Activated T-cell treated with anti-CD3 and anti-CD28 coated beads for 24 hours (primary cell): Measurements from ENCODE around the gene CDH23.

Source experiments
- DNase-seq: peaks from one replicate; pipeline ENCODE4 v3.0.0-alpha.2; 2020; ENCODE audit warnings: low read depth

The CDH23 gene

GRCh38 chr10:71726580-71727104, 329.9 kb downstream of the CDH23 start:
- peak; percentile 51 for DNase-seq

- peak; percentile 58 for DNase-seq
Measured at GRCh38 chr10:71727105-71727737, 330.5 kb downstream of the CDH23 start.

GRCh38 chr10:71727738-71728737, 331.3 kb downstream of the CDH23 start:
- DNase-seq: peak; percentile 40

GRCh38 chr10:71729161-71729636, 332.5 kb downstream of the CDH23 start:
- DNase-seq: no peak

- DNase-seq: no peak
Measured at GRCh38 chr10:71731791-71732190, 335.1 kb downstream of the CDH23 start.

GRCh38 chr10:71734797-71735196, 338.1 kb downstream of the CDH23 start:
- no peak for DNase-seq

- DNase-seq: no peak
Measured at GRCh38 chr10:71735709-71736569, 339.2 kb downstream of the CDH23 start.

- DNase-seq: no peak
Measured at GRCh38 chr10:71736570-71736952, 339.8 kb downstream of the CDH23 start.

GRCh38 chr10:71737001-71737833, 340.5 kb downstream of the CDH23 start:
- DNase-seq: no peak

GRCh38 chr10:71737834-71738197, 341.1 kb downstream of the CDH23 start:
- DNase-seq: no peak

GRCh38 chr10:71739358-71739900, 342.7 kb downstream of the CDH23 start:
- no peak for DNase-seq

GRCh38 chr10:71740069-71740653, 343.4 kb downstream of the CDH23 start:
- DNase-seq: no peak

- no peak for DNase-seq
Measured at GRCh38 chr10:71741029-71741428, 344.3 kb downstream of the CDH23 start.

GRCh38 chr10:71741671-71742070, 345.0 kb downstream of the CDH23 start:
- DNase-seq: no peak

GRCh38 chr10:71742301-71743088, 345.8 kb downstream of the CDH23 start:
- DNase-seq: no peak

GRCh38 chr10:71743089-71743838, 346.5 kb downstream of the CDH23 start:
- DNase-seq: no peak

- no peak for DNase-seq
Measured at GRCh38 chr10:71743866-71744265, 347.1 kb downstream of the CDH23 start.

GRCh38 chr10:71744897-71745663, 348.4 kb downstream of the CDH23 start:
- DNase-seq: no peak
